Neural crest cell (in vitro differentiated cells): ENCODE results near the gene SLC6A13. TPM values are rescaled to one million over a fixed set of nuclear protein-coding genes. Genes with fewer than 3 reads are reported as not detected.
A peak's percentile ranks its signal among the peaks of the same experiment; 100 is the strongest.

Experiments used
- DNase-seq: peaks from one replicate; pipeline ENCODE4 v3.0.0; 2021; ENCODE audit warnings: low read depth, mixed read lengths, low spot score
- H3K27ac Mint-ChIP-seq: one replicate; pipeline ENCODE4 v1.8.0; 2021; ENCODE audit warnings: mild to moderate bottlenecking, mixed read lengths; ENCODE audit not compliant: unreplicated experiment
- H3K27me3 Mint-ChIP-seq: 2 replicates; pipeline ENCODE4 v1.8.0; 2021; ENCODE audit warnings: low read depth, mild to moderate bottlenecking, mixed read lengths
- H3K36me3 Mint-ChIP-seq: 2 replicates; pipeline ENCODE4 v1.8.0; 2021; ENCODE audit warnings: low read depth, mild to moderate bottlenecking, mixed read lengths
- H3K4me1 Mint-ChIP-seq: 2 replicates; pipeline ENCODE4 v1.8.0; 2021; ENCODE audit warnings: mixed read lengths
- H3K4me3 Mint-ChIP-seq: one replicate; pipeline ENCODE4 v1.8.0; 2021; ENCODE audit warnings: mild to moderate bottlenecking, mixed read lengths
- H3K9me3 Mint-ChIP-seq: 2 replicates; pipeline ENCODE4 v1.8.0; 2021; ENCODE audit warnings: mixed read lengths
- CTCF ChIP-seq: fragments of 200-600 bp; sonication (generic); conservative IDR thresholded peaks from 2 replicates; pipeline ENCODE4 v1.5.0; 2021; ENCODE audit warnings: antibody characterized with exemption, mild to moderate bottlenecking
- total RNA-seq: library from RNA; stranded (reverse); gene quantifications from 2 replicates; pipeline ENCODE4 v1.2.1, GENCODE V29; 2021

Gene SLC6A13
- total RNA-seq, 1 donor from 2014 or later: 0.30 TPM

- H3K27ac Mint-ChIP-seq: peak overlapping the region; percentile 36
- no peaks in the 10 kb centered on the region for H3K27me3 Mint-ChIP-seq
- no peaks in the 10 kb centered on the region for H3K4me1 Mint-ChIP-seq
- peaks cover 6% of the 10 kb centered on the region for H3K9me3 Mint-ChIP-seq
- no peak for TF ChIP-seq CTCF
- H3K36me3 Mint-ChIP-seq: peaks cover 37% of the 10 kb centered on the region
- DNase-seq: no peak
- no peak overlapping the region for H3K4me3 Mint-ChIP-seq
Measured at GRCh38 chr12:295132-295531, 32.5 kb upstream of the SLC6A13 start.

- no peaks in the 10 kb centered on the region for H3K27me3 Mint-ChIP-seq
- TF ChIP-seq CTCF: no peak
- H3K9me3 Mint-ChIP-seq: no peaks in the 10 kb centered on the region
- no peak for DNase-seq
- H3K4me1 Mint-ChIP-seq: no peaks in the 10 kb centered on the region
- H3K4me3 Mint-ChIP-seq: no peak overlapping the region
- H3K27ac Mint-ChIP-seq: no peak overlapping the region
- peaks cover 21% of the 10 kb centered on the region for H3K36me3 Mint-ChIP-seq
Measured at GRCh38 chr12:293199-293598, 30.6 kb upstream of the SLC6A13 start.

DNA sequence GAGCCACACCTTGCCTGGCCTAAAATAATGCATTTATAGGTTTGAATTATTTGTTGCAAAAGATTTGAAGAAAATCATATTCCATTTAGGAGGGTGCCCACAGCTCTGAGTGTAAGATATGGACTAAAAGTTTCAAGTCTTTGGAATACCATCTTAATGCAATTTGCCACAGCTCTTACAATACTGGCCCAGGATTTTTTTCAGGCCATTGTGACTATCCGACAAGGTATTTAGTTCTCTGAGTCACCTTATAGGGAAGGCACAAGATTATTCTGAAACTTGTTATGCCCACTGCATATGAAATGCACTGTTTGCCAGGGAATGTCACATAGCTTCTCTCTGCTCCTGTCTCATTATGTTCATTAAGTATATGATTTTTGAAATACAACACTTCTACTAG, 29.6 kb upstream of the SLC6A13 start:
- Mint-ChIP-seq H3K9me3 (no peaks in the 10 kb centered on the region), H3K27me3 (no peaks in the 10 kb centered on the region), H3K4me1 (no peaks in the 10 kb centered on the region)

DNA sequence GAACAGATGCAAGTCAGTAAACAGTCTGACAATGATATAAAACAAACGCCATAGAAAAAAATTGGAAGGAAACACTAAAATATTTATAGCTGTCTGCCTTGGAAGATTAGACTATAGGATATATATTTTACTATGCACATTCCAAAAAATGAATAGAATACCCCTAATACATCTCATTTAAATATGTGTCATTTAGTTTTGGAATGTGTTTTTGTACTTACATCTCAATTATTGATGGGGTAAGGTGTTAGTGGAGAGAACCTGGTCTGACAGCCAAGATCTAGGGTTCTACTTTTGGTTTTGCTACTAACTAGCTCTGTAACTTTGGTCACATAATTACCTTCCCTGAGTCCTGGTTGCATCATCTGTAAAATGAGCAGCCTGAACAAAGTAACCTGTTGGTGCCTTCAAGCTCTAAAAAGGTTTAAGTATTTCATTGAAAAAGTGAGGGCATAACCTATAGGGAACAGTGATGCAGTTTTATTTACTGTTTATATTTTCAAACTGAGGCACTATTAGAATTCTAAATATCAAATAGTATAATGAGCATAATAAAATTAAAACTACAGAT, 28.6 kb upstream of the SLC6A13 start:
- no peaks in the 10 kb centered on the region for H3K27me3 Mint-ChIP-seq
- H3K9me3 Mint-ChIP-seq: no peaks in the 10 kb centered on the region
- H3K4me3 Mint-ChIP-seq: no peak overlapping the region
- no peak overlapping the region for H3K27ac Mint-ChIP-seq
- peaks cover 21% of the 10 kb centered on the region for H3K36me3 Mint-ChIP-seq
- DNase-seq: no peak
- H3K4me1 Mint-ChIP-seq: no peaks in the 10 kb centered on the region
- no peak for TF ChIP-seq CTCF

More for the DNA sequence above, 29.6 kb upstream of the SLC6A13 start:
- Mint-ChIP-seq H3K27ac (no peak overlapping the region), H3K36me3 (peaks cover 15% of the 10 kb centered on the region), H3K4me3 (no peak overlapping the region)
- no peak for TF ChIP-seq CTCF
- DNase-seq: no peak

DNA sequence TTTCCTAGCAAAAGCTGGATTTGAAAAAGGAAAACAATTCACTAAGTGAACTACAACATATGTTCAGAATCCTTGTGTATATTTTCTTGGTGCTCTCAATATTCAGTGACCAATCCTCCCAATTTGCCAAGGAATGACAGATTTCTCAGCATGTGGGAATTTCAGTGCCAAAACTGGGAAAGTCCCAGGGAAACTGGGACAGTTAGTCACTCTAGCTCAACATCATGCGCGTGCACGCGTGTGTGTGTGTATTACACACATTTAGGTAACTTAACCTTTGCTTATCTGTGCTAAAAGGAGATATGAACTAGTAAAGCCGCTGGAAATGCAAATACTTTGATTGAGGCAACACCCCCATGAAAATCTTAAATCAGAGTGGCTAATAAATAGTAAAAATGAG, 26.1 kb upstream of the SLC6A13 start:
- DNase-seq: no peak
- H3K4me1 Mint-ChIP-seq: no peaks in the 10 kb centered on the region
- TF ChIP-seq CTCF: no peak
- H3K4me3 Mint-ChIP-seq: no peak overlapping the region
- peaks cover 25% of the 10 kb centered on the region for H3K36me3 Mint-ChIP-seq
- H3K27me3 Mint-ChIP-seq: no peaks in the 10 kb centered on the region
- no peak overlapping the region for H3K27ac Mint-ChIP-seq
- no peaks in the 10 kb centered on the region for H3K9me3 Mint-ChIP-seq
